ENCODE results near the gene PPM1H. TPM values are rescaled to one million over a fixed set of nuclear protein-coding genes. Genes with fewer than 3 reads are reported as not detected.

Gene PPM1H
- total RNA-seq, 4 donors from 2014 or later = 0.09 to 7.6 (median 0.76) TPM; not detected in 1

DNA sequence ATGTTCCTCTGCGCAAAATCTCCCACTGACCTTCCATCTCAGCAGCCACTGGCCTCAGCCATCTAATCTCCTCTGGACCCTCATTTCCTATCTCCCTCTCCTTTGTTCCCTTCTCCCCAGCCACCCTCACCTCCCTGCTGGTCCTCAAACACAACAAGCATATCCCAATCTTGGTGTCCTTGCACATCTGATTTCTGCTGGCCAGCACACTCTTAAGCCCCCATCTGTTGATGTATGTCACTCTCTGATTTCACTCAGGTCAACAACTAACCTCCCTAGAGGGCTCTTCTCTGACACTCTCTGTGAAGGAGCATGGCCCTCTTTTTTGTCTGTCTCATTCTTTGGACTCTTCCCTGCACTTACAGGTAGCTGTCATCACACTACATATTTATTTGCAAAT lies 25.6 kb downstream of the PPM1H start:
- Histone ChIP-seq H3K27ac (no peak overlapping the region), H3K4me1 (no peaks in the 10 kb centered on the region), H3K27me3 (no peaks in the 10 kb centered on the region), H3K36me3 (no peaks in the 10 kb centered on the region), H3K4me3 (no peak overlapping the region), H3K9me3 (no peaks in the 10 kb centered on the region)
- TF ChIP-seq POLR2A (IDR thresholded peaks at IDR 0.05) = no peak
- TF ChIP-seq, protein P1, sequence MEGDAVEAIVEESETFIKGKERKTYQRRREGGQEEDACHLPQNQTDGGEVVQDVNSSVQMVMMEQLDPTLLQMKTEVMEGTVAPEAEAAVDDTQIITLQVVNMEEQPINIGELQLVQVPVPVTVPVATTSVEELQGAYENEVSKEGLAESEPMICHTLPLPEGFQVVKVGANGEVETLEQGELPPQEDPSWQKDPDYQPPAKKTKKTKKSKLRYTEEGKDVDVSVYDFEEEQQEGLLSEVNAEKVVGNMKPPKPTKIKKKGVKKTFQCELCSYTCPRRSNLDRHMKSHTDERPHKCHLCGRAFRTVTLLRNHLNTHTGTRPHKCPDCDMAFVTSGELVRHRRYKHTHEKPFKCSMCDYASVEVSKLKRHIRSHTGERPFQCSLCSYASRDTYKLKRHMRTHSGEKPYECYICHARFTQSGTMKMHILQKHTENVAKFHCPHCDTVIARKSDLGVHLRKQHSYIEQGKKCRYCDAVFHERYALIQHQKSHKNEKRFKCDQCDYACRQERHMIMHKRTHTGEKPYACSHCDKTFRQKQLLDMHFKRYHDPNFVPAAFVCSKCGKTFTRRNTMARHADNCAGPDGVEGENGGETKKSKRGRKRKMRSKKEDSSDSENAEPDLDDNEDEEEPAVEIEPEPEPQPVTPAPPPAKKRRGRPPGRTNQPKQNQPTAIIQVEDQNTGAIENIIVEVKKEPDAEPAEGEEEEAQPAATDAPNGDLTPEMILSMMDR (IDR thresholded peaks at IDR 0.05) = no peak
- 100% methylated on average over 1 of the region's 1 CpG for WGBS, 2 donors
- DNase-seq = no peak
- intact Hi-C loops (cut with DNase I) = no loop called here

DNA sequence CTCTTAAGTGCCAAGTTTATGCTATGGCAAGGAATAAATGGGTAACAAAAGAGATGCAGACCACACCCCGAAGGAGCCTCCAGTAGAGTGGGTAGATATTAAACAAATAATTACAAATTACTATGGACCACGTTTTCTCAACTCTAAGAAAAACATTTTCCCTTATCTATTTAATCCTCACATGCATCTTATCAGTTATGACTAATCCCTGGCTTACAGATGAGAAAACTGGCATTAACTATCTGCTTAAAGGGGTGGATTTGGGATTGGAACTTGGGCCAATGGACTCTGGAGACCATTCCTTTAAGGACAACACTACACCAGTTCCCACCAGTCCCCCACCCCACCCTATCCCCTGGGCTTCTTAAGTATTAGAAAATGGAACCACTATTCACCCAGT lies 26.3 kb downstream of the PPM1H start:
- H3K4me1 ChIP-seq = no peaks in the 10 kb centered on the region
- 46 to 51% methylated on average over 2 of the region's 2 CpGs for WGBS, 2 donors
- intact Hi-C loops (cut with DNase I) = no loop called here
- H3K9me3 ChIP-seq = no peaks in the 10 kb centered on the region
- no peak overlapping the region for H3K4me3 ChIP-seq
- DNase-seq = no peak
- H3K27me3 ChIP-seq = no peaks in the 10 kb centered on the region
- H3K36me3 ChIP-seq = no peaks in the 10 kb centered on the region
- no peak overlapping the region for H3K27ac ChIP-seq
- TF ChIP-seq, protein P1 (IDR thresholded peaks at IDR 0.05) = no peak
- no peak for TF ChIP-seq POLR2A (IDR thresholded peaks at IDR 0.05)

DNA sequence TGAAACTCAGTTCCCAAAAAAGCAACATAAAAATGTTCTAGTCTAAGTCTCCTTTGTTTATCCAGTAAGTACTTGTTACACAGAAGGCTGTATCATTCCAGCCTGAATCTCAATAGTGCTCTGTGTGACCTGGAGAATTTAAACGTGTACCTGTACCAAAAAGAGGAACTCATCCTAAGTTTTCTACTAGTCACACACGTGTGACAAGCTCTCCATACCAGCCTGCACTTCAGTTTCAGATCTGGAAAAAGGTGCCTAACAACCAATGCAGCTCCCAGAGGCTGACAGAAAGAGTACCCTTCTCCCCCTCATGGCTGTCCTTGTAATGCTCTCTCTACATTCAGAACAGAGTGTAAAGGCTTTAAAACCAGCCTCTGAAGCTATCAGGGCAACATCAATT lies 27.4 kb downstream of the PPM1H start:
- Histone ChIP-seq H3K36me3 (no peaks in the 10 kb centered on the region), H3K9me3 (no peaks in the 10 kb centered on the region), H3K27me3 (no peaks in the 10 kb centered on the region), H3K4me3 (no peak overlapping the region), H3K4me1 (no peaks in the 10 kb centered on the region), H3K27ac (no peak overlapping the region)
- no peak for DNase-seq
- TF ChIP-seq, protein P1 (IDR thresholded peaks at IDR 0.05) = no peak
- no peak for TF ChIP-seq POLR2A (IDR thresholded peaks at IDR 0.05)
- WGBS, 2 donors = 26 to 35% methylated on average over 2 of the region's 2 CpGs
- intact Hi-C loops (cut with DNase I) = no loop called here

DNA sequence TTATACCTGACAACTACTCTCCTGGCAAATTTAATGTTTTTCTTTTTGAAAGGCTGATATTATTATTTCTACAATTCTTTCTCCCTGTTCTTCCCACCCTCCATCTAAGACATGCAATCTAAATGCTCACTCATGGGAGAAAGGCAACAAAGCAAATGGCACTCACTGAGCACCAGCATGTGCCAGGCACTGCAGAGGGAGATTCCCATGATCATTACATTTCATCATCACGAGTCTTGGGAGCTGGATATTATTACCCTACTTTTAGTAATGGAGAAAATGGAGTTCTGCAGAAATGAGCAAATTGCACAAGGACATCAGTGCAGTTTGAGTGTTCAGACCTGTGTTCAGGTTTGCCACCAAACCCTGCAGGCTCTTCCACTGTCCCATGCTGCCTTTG lies 27.9 kb downstream of the PPM1H start:
- no peak for DNase-seq
- Histone ChIP-seq H3K4me1 (no peaks in the 10 kb centered on the region), H3K36me3 (no peaks in the 10 kb centered on the region), H3K4me3 (no peak overlapping the region), H3K27ac (no peak overlapping the region), H3K27me3 (no peaks in the 10 kb centered on the region), H3K9me3 (no peaks in the 10 kb centered on the region)
- TF ChIP-seq, protein P1 (IDR thresholded peaks at IDR 0.05) = no peak
- TF ChIP-seq POLR2A (IDR thresholded peaks at IDR 0.05) = no peak
- intact Hi-C loops (cut with DNase I) = no loop called here
- 56 to 70% methylated on average over 1 of the region's 1 CpG for WGBS, 2 donors

DNA sequence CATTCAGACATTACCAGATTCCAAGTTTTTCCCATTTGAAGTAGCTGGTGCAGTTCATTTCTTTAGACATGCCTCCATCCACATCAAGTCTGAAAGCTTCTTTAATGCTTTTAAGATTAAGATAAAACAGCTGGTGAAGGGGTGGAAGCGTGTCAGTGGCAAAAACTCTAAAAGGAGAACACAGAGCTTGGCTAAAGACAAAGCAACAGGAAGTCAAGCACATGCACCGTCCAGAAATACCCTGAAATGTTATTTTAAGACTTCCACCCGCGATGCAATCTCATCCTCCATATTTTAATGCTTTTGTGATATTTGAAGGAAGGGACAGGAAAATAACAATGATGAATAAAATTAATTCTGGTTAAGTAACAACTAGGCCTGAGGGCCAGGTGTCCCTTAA lies 31.8 kb downstream of the PPM1H start:
- no peak for DNase-seq
- no peak overlapping the region for H3K27ac ChIP-seq
- H3K4me1 ChIP-seq = no peaks in the 10 kb centered on the region
- H3K4me3 ChIP-seq = no peak overlapping the region
- no peaks in the 10 kb centered on the region for H3K9me3 ChIP-seq
- TF ChIP-seq POLR2A (IDR thresholded peaks at IDR 0.05) = no peak
- intact Hi-C loops (cut with DNase I) = no loop called here
- no peaks in the 10 kb centered on the region for H3K36me3 ChIP-seq
- H3K27me3 ChIP-seq = no peaks in the 10 kb centered on the region
- 35 to 41% methylated on average over 4 of the region's 4 CpGs for WGBS, 2 donors

DNA sequence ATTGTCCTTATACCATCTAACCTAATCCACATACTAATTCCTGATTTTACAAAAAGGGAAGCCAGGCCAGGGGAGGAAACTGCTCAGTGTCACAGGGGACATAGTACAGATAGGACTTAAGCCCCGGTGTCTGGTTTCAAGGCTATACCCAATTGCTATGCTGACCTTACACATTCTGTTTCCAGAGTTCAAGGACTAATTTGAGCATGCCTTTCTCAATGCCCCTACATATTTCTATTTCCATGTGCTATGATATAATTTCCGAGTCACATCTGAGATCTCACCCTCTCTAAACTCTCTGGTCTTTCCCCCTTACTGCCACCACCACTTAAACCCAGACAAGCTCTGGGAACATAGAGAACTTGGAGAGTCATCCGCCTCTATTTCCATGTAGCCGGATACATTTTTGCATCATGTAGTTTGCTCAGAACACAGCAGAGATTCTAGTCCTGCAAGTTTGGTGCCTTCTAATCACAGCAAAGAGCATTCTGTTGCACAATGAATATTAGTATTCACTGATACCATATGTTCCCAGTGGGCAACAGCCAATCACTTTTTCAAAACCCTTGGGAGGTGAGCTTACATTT lies 34.2 kb downstream of the PPM1H start:
- intact Hi-C loops (cut with DNase I) = no loop called here
- Histone ChIP-seq H3K4me3 (no peak overlapping the region), H3K27me3 (no peaks in the 10 kb centered on the region), H3K36me3 (no peaks in the 10 kb centered on the region), H3K27ac (no peak overlapping the region), H3K4me1 (no peaks in the 10 kb centered on the region), H3K9me3 (no peaks in the 10 kb centered on the region)
- TF ChIP-seq, protein P1 (IDR thresholded peaks at IDR 0.05) = no peak
- TF ChIP-seq POLR2A (IDR thresholded peaks at IDR 0.05) = no peak
- 70 to 71% methylated on average over 4 of the region's 4 CpGs for WGBS, 2 donors
- no peak for DNase-seq
